ENCODE results near the gene FAM174C.

Gene FAM174C

DNA sequence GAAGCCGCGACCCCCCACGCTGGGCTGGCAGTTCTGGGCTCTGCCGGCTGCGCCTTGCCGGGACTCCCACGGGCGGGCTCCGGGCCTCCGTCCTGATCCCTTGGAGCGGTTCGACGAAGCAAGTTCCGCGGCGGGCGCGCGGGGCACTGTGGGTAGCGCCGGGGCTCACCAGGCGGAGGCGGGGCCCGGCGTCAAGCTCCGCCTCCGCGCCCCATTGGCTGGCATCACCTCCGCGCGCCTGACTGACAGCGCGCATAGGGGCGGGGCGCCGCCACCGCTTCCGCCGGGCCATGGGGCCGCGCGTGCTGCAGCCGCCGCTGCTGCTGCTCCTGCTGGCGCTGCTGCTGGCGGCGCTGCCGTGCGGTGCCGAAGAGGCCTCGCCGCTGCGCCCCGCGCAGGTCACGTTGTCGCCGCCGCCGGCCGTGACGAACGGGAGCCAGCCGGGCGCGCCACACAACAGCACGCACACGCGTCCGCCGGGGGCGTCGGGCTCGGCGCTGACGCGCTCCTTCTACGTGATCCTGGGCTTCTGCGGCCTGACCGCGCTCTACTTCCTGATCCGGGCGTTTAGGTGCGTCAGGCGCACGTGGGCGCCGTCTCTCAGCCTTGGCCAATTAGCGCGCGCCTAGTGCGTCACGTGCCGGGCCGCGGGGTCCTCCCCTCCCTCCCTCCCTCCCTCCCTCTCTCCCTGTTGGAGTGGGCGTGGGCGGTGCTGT is at the start of gene FAM174C:
Gene FAM174C (plus strand): TSS at position 271 of the 716 bp plus-strand sequence. CDS start 20 bp downstream, at position 291.
- DNase-seq (ENCODE audit: low read depth in 2 of 2): peak; percentile 96 to 97

DNA sequence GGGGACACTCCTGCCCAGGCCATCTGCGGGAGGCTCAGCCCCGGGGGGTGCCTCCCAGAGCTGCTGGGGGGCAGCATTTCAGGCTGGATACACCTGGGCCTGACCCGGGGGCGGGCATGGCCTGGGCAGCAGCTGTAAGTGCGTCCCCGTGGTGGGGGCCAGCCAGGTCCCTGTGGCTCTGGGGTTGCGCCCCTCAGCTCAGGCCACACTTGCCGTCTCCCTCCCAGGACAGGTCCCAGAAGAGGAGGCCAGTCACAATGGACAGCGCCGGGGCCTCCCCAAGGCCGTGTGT is 49.2 kb upstream of the FAM174C start:
- DNase-seq (ENCODE audit: low read depth in 2 of 2): no peak

DNA sequence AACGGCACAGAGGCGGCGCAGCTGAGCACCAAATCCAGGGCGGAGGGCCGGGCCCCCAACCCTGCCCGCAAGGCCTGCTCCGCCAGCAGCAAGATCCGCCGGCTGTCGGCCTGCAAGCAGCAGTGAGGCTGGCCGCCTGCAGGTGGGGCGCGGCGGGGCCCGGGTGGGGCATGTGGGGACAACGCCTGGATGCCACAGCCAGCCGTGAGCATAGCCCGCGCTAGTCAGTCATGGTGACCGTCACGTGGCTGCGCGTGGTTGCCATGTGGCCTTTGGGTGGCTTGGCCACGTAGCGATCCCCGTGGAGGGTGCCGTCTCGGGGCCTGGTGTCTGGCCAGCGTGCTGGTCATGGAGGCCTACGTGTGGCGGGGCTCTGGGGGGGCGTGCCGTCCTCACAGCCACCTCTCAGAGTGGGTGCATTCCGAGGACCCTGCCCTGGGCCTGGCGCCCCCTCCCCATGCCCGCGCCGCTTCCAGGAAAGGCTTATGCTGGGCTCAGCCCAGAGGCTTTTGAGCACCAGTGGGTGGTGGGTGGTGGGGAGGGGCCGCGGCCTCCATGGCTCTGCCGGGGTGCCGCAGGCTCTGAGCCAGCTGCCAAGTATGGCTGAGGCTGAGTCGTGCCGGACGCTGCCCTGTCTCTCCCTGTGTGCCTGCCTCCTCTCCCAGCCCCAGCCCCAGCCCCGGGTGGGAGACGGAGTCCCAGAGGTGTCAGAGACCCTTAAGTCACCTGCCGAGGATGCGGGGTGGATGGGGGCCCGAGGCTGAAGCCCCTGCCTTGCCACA is 48.6 kb upstream of the FAM174C start:
- no peak for DNase-seq (ENCODE audit: low read depth in 2 of 2)

DNA sequence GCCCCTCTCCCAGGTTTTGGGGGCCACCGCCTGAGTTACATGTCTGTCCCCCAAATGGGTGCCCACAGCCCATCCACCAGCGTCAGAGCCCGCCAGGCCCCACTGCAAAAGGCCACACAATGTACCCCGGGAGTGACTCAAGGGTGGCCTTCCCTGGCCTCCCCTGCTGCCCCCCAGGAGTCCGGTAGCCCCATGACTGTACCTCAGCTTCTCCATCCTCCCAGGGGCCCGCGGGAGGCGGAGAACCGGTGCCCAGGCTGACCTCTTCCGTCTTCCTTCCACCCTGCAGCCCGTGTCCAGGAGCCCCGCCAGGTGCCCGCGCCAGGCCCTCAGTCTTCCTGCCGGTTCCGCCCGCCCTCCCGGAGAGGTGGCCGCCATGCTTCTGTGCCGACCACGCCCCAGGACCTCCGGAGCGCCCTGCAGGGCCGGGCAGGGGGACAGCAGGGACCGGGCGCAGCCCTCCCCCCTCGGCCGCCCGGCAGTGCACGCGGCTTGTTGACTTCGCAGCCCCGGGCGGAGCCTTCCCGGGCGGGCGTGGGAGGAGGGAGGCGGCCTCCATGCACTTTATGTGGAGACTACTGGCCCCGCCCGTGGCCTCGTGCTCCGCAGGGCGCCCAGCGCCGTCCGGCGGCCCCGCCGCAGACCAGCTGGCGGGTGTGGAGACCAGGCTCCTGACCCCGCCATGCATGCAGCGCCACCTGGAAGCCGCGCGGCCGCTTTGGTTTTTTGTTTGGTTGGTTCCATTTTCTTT is 47.9 kb upstream of the FAM174C start:
- DNase-seq (ENCODE audit: low read depth in 2 of 2): no peak

DNA sequence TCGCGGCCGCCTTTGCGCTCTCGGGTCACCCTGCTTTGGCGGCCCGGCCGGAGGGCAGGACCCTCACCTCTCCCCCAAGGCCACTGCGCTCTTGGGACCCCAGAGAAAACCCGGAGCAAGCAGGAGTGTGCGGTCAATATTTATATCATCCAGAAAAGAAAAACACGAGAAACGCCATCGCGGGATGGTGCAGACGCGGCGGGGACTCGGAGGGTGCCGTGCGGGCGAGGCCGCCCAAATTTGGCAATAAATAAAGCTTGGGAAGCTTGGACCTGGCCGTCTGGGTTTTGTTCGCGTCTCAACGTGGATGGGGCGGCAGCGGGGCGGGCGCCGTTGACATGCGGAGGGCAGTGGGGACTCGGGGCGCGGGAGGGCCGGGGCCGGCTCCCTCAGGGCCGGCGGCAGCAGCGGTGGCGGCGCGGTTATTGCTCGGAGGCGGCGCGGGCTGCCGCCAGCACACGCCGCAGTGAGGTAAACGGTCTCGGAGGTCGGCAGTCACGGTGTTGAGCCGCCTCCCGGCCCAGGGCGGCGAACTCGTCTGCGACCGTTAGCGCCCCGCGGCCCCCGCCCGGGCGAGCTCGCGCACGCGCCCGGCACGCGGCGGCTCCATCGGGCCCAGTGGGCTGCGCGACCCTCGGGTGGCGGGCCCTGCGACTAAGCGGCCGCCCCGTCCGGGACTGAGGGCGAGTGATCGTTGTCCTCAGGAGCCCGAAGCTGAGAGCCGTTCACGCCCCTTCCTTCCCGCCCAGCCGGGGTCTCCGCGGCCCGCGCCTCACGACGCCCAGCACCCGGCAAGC is 47.0 kb upstream of the FAM174C start:
- no peak for DNase-seq (ENCODE audit: low read depth in 2 of 2)

DNA sequence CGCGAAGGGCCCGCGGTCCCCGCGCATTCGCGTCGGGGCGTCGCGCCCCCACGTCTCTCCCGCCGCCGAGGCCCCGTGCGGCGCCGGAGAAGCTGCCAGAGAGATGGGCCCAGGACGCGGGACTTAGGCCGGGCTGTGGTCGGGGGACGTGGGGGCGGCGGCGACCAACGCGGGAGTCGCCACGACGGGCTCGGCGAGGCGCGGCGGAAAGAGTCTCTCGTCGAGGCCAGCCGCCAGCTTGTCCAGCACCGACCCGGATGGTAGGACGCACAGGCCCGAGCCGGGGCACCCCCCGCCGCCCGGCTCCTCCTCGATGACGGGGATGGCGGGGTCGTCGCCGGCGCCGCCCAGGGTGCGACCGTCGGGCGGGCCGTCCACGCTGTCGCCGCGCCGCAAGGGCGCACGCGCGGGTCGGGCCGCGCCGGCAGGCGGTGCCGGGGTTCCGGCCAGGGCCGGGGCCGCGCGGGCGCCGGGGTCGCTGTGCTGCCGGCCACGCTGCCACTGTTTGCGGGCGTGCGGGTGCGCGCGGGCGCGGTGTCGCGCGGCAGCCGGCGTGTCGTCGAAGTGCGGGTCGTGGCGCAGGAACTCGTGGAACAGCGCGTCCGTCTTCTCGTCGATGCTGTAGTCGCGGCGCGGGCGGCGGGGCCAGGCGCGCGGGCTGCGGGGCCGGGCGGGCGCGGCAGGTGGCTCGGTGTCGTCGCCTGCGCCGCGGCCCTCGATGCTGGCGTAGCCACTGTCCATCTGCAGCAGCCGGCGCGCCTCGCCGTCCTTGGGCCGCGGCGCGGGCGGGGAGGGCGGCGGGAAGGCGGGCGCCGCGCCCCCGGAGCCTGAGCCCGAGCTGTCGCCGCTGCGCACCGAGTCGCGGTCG is 46.0 kb upstream of the FAM174C start:
- no peak for DNase-seq (ENCODE audit: low read depth in 2 of 2)

DNA sequence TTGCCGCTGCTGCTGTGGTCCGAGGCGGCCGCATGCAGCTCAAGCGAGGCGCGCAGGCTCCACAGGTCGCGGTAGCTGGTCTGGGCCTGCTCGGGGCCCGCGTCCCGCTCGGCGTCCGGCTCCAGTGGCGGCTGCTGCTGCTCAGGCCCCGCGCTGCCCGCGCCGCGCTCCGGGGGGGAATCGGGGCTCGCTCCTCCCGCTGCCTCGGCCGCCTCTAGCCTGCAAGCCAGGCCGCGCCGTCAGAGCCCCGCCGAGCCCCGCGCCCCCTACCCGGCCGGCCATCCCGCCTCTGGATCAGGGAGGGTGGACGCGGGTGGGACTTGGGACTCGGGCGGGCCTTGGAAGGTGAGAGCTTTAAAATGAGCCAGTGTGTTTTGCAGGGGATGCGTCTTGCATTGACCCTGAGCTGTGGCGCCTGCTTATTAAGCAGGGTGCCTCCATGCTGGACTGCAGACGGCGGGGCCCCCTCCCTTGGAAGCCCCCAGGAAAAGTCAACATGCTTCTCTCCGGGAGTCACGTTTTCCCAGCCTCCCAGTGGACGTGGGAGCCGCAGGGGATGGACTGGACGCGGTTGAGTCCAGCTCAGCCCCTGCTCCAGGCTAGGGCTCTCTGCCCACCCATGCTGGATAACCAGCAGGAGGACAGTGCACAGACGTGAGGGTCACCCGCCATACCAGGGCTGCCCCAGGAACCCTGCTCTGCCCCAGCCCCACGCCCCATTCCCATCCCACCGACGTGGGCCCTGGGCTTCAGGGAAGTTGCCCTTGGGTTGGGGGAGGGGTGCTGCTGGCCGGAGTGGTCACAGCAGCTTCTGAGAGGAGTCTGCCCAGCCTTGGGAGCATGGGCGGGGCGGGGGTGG is 45.2 kb upstream of the FAM174C start:
- no peak for DNase-seq (ENCODE audit: low read depth in 2 of 2)

DNA sequence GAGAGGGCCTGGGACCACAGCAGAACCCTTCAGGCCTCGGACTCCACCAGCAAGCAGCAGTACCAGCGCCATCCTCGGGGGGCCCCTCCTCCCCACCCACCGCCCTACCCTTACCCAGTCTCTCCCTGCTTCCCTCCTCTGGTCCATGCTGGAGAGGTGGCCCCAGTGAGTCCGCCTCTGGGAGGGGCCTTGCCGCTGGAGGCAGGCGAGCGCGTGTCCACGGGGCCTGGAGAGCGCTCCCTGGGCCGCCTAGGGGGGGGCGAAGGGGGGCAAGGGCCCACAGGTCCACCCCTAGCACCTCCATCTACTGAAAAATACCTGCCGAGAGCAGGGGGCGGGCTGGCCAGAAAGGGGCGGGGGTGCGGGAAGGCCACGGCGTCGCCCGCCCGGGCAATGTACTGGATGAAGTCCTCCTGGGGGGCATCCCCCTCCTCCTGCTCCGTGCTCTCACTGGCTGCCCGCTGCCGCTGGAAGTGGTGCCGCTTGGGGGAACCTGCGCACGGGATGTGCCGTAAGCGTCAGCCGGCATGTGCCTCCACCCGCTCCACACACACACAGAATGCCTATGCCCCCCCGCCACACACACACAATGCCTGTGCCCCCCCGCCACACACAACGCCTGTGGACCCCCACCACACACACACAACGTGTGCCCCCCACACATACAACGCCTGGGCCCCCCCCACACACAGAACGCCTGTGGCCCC is 44.4 kb upstream of the FAM174C start:
- no peak for DNase-seq (ENCODE audit: low read depth in 2 of 2)

DNA sequence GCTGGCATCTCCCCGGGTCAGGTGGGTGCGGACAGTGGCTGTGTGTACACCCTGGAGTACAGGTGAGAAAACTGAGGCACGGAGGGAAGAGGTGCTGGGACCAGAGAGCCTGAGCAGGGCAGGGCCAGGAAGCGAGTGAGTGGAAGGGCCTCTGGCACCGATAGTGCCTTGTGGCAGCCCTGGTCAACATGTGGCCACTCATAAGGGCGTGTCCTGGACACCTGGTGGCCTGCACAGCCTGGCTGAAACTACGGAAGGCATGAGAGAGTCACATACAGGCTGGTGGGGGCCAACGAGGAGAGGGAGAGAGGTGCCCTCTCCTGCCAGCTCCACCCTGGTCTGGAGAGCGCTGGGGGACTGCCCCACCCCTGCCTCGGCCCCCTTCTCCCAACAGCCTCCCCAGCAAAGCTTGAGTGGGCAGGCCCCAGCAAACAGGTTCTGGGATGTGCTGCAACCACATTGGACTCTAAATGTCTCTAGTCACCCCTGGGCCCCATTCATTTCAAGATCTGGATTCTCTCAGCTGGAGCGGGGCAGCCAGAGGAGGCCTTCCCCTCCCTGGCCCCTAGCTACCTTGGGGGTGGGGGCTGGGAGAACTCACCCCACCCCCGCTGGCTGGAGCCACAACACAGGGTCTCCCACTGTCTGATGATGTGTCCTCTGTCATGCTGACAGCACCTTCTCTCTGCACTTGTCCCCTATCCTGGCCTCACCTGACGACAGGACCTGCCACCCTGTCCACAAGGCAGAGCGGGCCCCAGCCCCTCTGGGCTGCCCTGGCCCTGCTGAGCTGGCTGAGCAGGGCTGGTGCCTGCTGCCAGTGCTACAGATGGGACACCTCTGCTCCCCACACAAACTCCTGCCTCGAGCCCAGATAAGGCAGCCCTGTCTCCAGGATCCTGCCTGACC is 43.3 kb upstream of the FAM174C start:
- DNase-seq (ENCODE audit: low read depth in 2 of 2): no peak

DNA sequence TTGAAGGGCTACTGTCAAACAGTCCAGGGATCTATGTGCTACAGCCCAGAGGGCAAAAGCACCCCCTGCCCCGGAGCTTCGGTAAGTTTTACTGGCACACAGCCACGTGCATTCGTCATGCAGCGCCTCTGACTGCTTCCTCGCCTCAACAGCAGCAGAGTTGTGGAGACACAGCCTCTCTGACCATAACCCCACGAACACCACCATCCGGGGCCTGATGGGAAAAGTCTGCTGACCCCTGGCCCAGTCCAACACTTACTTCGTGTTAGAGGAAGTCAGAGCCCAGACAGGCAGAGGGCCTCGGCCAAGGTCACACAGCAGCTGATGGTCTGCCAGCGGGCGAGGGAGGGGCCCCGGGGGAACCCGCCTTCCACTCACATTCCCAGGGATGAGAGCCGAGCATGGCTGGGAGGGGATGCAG is 42.7 kb upstream of the FAM174C start:
- no peak for DNase-seq (ENCODE audit: low read depth in 2 of 2)

DNA sequence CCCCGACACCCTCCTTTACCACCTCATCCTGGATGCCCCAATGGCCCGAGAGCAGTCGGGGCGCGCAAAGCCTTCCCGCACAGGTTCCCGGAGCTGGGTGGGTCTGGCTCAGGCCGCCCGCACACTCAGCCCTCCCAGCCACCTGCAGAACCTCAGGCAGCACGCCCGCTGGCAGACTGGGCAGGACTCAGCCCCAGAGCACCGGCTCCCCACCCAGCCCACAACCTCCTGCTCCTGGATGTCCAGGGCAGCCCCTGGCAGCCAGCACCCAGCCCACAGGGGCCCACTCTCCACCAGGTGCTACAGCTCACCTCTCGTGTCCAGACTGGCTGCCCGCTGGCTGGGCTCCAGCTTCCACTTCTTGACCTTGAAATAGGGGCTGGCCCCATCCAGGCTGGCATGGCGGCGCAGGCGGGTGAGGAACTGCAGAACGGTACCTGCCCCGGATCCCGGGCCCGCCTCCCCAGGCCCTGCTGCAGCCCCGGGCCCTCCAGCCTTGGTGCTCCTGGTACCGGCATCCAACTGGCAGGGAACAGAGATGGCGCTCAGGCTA is 42.1 kb upstream of the FAM174C start:
- DNase-seq (ENCODE audit: low read depth in 2 of 2): no peak

DNA sequence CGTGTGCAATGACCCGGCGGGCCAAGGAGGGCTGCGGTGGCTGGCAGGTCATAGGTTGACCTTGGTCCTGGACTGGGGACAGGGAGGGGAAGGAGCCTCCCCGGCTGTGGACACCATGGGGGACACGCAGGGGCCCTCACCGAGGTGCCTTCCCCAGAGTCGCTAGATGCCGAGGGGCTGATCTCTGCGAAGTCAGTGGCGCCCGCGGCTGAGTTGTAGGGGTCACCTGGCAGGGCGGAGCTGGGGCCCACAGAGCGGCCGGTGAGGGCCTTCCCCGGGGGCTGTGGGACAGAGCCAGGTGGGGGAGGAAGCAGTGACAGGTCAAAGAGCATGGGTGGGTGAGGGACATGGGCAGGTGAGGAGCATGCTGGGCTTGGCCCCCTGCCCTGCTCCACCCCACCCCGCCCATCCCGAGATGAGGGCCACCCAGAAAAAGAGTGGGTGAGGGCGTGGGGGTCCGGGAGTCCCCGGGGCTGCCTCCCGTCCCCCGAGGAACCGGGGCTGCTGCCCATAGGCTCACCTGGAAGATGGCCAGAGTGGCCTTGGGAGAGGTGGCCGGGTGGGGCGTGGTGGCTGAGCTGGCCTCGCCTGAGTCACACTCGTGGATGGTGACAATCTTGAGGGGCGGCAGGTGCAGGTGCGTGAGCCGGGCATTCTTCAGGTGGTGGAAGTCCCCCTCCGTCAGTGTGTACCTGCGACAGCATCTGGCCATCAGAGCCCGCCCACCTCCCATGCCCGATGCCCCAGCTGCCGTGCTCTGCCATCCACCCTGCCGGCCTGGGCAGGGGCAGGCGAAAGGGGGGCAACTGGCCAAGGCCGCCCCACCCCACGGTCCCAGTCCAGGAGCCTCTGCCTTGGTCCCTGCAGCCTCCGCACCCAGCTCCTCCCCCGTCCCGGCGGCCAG is 41.0 kb upstream of the FAM174C start:
- DNase-seq (ENCODE audit: low read depth in 2 of 2): no peak

DNA sequence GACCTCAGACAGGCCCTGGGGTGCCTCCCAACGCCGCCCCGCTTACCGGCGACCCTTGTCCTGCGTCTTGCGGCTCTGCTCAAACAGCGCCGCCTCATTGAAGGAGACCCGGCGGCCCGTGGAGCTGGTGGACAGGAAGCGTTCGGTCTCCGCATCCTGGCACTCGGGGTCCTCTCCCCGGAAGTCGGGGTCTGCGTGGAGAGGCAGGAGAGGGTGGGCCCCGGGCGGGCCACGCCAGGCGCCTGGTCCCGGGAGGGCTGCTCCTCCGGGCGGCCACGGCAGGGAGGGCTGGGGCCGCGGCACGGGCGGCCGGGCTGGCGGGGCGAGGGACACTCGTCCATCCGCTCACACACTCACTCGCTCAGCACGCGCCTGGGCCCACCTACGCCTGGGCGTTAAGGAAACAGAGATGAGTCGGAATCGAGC is 40.4 kb upstream of the FAM174C start:
- DNase-seq (ENCODE audit: low read depth in 2 of 2): no peak

DNA sequence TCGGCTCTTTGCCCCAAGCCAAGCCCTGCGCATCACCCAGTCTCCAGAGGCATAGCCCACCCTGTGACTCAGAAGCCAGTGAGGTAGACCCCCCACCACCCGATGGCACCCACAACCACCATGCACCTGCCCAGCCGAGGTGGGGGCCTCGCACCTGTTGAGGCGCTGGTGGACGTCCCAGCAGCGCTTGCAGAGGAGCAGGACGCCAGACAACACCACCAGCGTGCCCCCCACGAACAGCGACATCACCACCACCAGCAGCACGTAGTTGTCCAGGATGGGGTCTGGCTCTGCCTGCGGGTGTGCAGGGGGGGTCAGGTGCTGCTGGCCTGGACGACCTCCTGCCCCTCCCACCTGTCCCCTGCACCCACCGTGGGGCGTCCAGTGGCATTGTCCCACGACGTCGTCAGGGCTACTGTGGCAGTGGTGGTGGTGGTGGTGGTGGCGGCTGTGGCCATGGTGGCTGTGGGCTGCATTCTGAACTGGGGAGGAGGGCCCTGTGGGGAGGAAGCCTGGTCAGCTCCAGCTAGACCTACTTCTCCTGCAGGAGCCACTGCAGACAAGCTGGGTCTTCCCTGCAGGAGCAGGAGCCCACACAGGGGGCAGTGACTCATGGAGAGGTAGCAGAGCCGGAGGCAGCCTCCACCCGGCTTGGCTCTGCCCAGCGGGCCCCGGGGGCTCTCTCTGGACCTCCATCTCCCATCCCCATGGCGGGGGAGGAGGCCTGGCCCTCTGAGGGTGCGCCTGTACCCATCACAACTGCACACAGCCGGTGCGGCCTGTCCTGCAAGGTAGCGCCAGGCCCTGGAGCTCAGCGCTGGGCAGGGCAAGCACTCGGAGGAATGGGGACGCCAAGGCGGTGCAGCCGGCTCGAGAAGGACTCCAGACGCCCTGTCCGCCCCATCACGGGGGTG is 39.4 kb upstream of the FAM174C start:
- no peak for DNase-seq (ENCODE audit: low read depth in 2 of 2)

DNA sequence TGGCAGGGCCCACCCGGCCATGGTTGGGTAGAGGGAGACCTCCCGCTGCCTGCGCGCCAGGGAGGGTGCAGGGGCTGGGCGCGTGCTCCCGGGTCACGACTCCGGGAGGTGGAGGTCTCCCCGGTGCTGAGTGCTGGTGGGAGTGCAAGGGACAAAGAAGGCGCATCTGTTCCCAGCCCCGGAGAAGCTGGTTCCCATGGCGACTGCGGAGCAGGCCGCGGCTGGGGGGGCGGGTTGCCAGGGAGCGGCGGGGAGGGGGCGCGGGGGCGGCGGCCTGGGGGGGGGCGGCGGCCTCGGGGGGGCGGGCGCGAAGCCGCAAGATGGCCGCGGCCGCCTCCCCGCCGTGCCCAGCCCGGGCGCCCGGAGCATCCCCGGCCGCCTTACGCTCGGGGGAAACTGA is 38.8 kb upstream of the FAM174C start:
- no peak for DNase-seq (ENCODE audit: low read depth in 2 of 2)

Measured in stimulated activated CD4-positive, alpha-beta T cell treated with anti-CD3 and anti-CD28 coated beads, Interleukin-12 subunit alpha, Interleukin-12 subunit beta, amount 100 ng/mL, for 24 hours (primary cell).